CD4-positive, alpha-beta T cell (primary cell): ENCODE data around the gene RGS5. TPM values are rescaled to one million over a fixed set of nuclear protein-coding genes. Genes with fewer than 3 reads are reported as not detected.

Experiments used
- ATAC-seq: fragments of 200-7000 bp; cut with Tn5 transposase; one replicate; pipeline ENCODE4 v1.10.0; 2022; ENCODE audit warnings: mild to moderate bottlenecking; ENCODE audit not compliant: poor library complexity
- CTCF ChIA-PET: fragments of 350-600 bp; sonication (Branson Sonifier 250); formaldehyde crosslinking; loops from one replicate; lab custom pipeline; 2021; ENCODE audit warnings: antibody characterized with exemption, inconsistent platforms; lab: Charles Lee
- POLR2A ChIA-PET: fragments of 350-600 bp; sonication (Branson Sonifier 250); formaldehyde crosslinking; loops from one replicate; lab custom pipeline; 2021; ENCODE audit warnings: antibody characterized with exemption, inconsistent platforms; lab: Charles Lee
- DNase-seq, 14 experiments: peaks; one replicate each; pipeline ENCODE4 v3.0.0-alpha.2; 2013 to 2020; ENCODE audit warnings: mixed read lengths in 2 of 14
- H3K27ac ChIP-seq, 2 donors: one replicate each; pipeline versions ENCODE4 v1.5.1 to v1.7.0; 2013; ENCODE audit warnings: low read length in 2 of 2, low read depth in 1 of 2, mild to moderate bottlenecking in 1 of 2
- H3K27me3 ChIP-seq, 2 experiments: 1 replicate in 1 of 2; 2 replicates in 1 of 2; pipeline versions ENCODE4 v1.6.1 to v1.7.0; 2013; ENCODE audit warnings: low read length in 2 of 2, control low read depth in 1 of 2, mild to moderate bottlenecking in 1 of 2, moderate library complexity in 1 of 2; ENCODE audit not compliant: insufficient read depth in 2 of 2, control insufficient read depth in 1 of 2
- H3K36me3 ChIP-seq: one replicate; pipeline ENCODE4 v1.6.1; 2013; ENCODE audit warnings: low read length, control low read depth; ENCODE audit not compliant: insufficient read depth
- H3K4me1 ChIP-seq: one replicate; pipeline ENCODE4 v1.6.1; 2013; ENCODE audit warnings: low read length, control low read depth; ENCODE audit not compliant: insufficient read depth
- H3K4me3 ChIP-seq: one replicate; pipeline ENCODE4 v1.5.1; 2013; ENCODE audit warnings: mild to moderate bottlenecking, low read length, moderate library complexity
- H3K9me3 ChIP-seq, 2 experiments: 1 replicate in 1 of 2; 2 replicates in 1 of 2; pipeline versions ENCODE4 v1.6.1 to v1.7.0; 2013; ENCODE audit warnings: low read length in 2 of 2, mild to moderate bottlenecking in 2 of 2, control low read depth in 1 of 2, moderate library complexity in 1 of 2; ENCODE audit not compliant: control insufficient read depth in 1 of 2, insufficient read depth in 1 of 2
- H3K27ac Mint-ChIP-seq: one replicate; pipeline ENCODE4 v1.8.0; 2020; ENCODE audit warnings: mixed read lengths
- H3K27me3 Mint-ChIP-seq: one replicate; pipeline ENCODE4 v1.8.0; 2021; ENCODE audit warnings: mixed read lengths
- H3K36me3 Mint-ChIP-seq: one replicate; pipeline ENCODE4 v1.8.0; 2021; ENCODE audit warnings: low read depth, mixed read lengths
- H3K4me1 Mint-ChIP-seq: one replicate; pipeline ENCODE4 v1.8.0; 2021; ENCODE audit warnings: low read depth, mixed read lengths
- H3K4me3 Mint-ChIP-seq: one replicate; pipeline ENCODE4 v1.8.0; 2020; ENCODE audit warnings: mild to moderate bottlenecking, mixed read lengths
- H3K9me3 Mint-ChIP-seq: one replicate; pipeline ENCODE4 v1.8.0; 2020; ENCODE audit warnings: mixed read lengths
- intact Hi-C, 2 experiments: fragments of 100-400 bp; cut with DNase I in 1 of 2; cut with micrococcal nuclease in 1 of 2; formaldehyde crosslinking; loops; one replicate each; pipeline versions ENCODE4 v1.15.1 to v1.9.0; 2023 to 2025; cut with DNase I, micrococcal nuclease
- total RNA-seq, 174 experiments: library from RNA in 2 of 174; stranded (reverse) in 2 of 174; gene quantifications; one replicate each; pipeline ENCODE4 v1.2.3 and lab custom pipeline; 2021 to 2026
- TF ChIP-seq, protein P1 (sequence below): fragments of 200-600 bp; IDR thresholded peaks from one replicate; pipeline ENCODE4 v1.8.0; 2022; ENCODE audit warnings: antibody characterized with exemption, mild to moderate bottlenecking

Gene RGS5
- total RNA-seq, 2 experiments from 2014 or later: 1.2 to 1.6 TPM

DNA sequence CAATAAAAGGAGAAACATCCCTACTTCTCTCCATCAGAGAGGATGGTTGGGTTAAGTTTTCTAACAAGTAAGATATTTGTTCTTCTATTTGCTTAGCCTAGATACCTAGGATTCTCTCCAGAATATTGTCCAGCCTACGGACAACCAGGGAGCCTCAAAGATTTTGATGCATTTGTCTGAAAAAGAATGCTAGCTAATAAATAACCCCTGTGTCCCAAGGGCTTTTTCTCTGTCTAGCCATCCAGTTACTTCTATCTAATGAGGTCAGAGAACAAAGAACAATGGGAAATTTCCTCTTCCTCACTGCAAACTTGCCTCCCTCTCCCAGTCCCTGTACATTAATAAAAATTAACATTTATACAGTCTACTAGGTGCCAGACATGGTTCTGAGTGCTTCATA is 810 bp downstream of the RGS5 start:
- Mint-ChIP-seq H3K4me3 (no peak overlapping the region), H3K36me3 (no peaks in the 10 kb centered on the region), H3K4me1 (no peaks in the 10 kb centered on the region), H3K27me3 (no peaks in the 10 kb centered on the region), H3K9me3 (no peaks in the 10 kb centered on the region), H3K27ac (no peak overlapping the region)
- CTCF ChIA-PET: no interaction called here
- Histone ChIP-seq H3K36me3 (no peaks in the 10 kb centered on the region), H3K27ac (no peak overlapping the region), H3K4me3 (no peak overlapping the region), H3K4me1 (no peaks in the 10 kb centered on the region), H3K27me3 (no peaks in the 10 kb centered on the region), H3K9me3 (no peaks in the 10 kb centered on the region)
- TF ChIP-seq, protein P1, sequence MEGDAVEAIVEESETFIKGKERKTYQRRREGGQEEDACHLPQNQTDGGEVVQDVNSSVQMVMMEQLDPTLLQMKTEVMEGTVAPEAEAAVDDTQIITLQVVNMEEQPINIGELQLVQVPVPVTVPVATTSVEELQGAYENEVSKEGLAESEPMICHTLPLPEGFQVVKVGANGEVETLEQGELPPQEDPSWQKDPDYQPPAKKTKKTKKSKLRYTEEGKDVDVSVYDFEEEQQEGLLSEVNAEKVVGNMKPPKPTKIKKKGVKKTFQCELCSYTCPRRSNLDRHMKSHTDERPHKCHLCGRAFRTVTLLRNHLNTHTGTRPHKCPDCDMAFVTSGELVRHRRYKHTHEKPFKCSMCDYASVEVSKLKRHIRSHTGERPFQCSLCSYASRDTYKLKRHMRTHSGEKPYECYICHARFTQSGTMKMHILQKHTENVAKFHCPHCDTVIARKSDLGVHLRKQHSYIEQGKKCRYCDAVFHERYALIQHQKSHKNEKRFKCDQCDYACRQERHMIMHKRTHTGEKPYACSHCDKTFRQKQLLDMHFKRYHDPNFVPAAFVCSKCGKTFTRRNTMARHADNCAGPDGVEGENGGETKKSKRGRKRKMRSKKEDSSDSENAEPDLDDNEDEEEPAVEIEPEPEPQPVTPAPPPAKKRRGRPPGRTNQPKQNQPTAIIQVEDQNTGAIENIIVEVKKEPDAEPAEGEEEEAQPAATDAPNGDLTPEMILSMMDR: no peak
- DNase-seq: no peak
- intact Hi-C loops: no loop called here
- POLR2A ChIA-PET: no interaction called here
- no peak for ATAC-seq

DNA sequence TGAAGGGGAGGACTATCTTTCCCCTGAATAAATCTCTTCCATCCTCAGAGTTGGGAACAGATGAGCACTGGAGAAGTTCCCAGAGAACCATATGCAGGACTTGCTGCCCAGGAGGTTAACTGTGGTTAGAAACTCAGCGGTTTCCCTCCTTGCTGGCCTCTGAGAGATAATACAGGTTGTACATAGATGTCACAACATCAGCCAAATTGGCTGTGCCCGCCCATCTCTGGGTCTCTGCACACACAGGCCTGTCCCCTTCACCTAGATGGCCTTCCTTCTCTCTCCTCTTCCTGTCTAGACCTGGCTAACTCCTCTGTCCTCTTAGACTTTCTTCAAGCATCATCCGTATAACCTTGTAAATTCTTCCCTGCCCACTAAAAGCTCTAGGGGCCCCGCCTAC is 5.7 kb downstream of the RGS5 start:
- Histone ChIP-seq H3K27ac (no peak overlapping the region), H3K9me3 (no peaks in the 10 kb centered on the region), H3K4me1 (no peaks in the 10 kb centered on the region), H3K27me3 (no peaks in the 10 kb centered on the region), H3K4me3 (no peak overlapping the region), H3K36me3 (no peaks in the 10 kb centered on the region)
- Mint-ChIP-seq H3K27ac (no peak overlapping the region), H3K27me3 (no peaks in the 10 kb centered on the region), H3K4me1 (no peaks in the 10 kb centered on the region), H3K4me3 (no peak overlapping the region), H3K36me3 (no peaks in the 10 kb centered on the region), H3K9me3 (no peaks in the 10 kb centered on the region)
- TF ChIP-seq, protein P1: no peak
- no peak for DNase-seq
- ChIA-PET CTCF (no interaction called here), POLR2A (no interaction called here)
- intact Hi-C loops: no loop called here
- no peak for ATAC-seq

DNA sequence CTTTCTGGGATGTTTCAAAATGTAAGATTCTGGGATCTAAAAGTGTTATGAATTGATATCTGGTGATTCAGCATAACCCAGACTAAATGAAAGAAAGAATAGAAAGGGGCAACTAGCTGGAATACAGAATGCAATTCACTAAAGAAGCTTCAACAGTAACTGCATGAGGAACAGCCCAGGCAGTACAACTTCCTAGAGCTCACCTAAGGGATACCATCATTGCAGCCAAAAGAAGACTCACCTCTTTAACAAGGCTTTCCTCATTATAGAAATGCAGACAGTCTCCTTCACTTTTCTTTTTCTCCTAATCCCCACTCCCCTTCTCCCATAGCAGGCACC is 6.3 kb downstream of the RGS5 start:
- Mint-ChIP-seq H3K27ac (no peak overlapping the region), H3K9me3 (no peaks in the 10 kb centered on the region), H3K4me3 (no peak overlapping the region), H3K27me3 (no peaks in the 10 kb centered on the region), H3K36me3 (no peaks in the 10 kb centered on the region), H3K4me1 (no peaks in the 10 kb centered on the region)
- ATAC-seq: no peak
- intact Hi-C loops: no loop called here
- H3K9me3 ChIP-seq: no peaks in the 10 kb centered on the region
- no peaks in the 10 kb centered on the region for H3K4me1 ChIP-seq
- TF ChIP-seq, protein P1: no peak
- CTCF ChIA-PET: no interaction called here
- no peaks in the 10 kb centered on the region for H3K36me3 ChIP-seq
- H3K27me3 ChIP-seq: no peaks in the 10 kb centered on the region
- no peak overlapping the region for H3K27ac ChIP-seq
- POLR2A ChIA-PET: no interaction called here
- no peak overlapping the region for H3K4me3 ChIP-seq
- DNase-seq: no peak
